ENCODE results near the gene SEMA3F.
"Not testable (repeated sequence)": the region's sequence is repeated elsewhere in the genome, so short reads cannot be mapped to it uniquely, and the experiment has no call there.

The SEMA3F gene

DNA sequence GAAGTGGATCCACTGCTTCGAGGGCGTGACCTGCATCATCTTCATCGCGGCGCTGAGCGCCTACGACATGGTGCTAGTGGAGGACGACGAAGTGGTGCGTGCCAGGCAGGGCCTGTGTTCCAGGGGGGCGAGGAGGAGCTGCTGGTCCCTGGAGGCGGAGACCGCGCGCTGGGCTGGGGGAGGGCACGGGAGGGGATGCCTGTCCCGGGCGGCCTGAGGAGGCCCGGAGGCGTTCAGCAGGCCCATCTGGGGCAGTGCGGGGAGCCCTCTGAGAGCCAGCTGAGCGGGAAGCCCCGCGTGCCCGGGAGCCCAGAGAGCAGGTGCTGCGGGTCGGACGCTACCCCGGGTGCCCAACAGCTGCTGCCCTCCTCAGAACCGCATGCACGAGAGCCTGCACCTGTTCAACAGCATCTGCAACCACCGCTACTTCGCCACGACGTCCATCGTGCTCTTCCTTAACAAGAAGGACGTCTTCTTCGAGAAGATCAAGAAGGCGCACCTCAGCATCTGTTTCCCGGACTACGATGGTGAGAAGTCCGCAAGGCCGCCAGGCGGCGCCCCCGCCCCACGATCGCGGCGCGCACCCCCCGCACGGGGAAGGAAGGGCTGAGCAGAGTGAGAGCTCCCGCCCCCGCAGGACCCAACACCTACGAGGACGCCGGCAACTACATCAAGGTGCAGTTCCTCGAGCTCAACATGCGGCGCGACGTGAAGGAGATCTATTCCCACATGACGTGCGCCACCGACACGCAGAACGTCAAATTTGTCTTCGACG, 39.2 kb downstream of the SEMA3F start:
- peak; percentile 56 for DNase-seq (ENCODE audit: low spot score)

DNA sequence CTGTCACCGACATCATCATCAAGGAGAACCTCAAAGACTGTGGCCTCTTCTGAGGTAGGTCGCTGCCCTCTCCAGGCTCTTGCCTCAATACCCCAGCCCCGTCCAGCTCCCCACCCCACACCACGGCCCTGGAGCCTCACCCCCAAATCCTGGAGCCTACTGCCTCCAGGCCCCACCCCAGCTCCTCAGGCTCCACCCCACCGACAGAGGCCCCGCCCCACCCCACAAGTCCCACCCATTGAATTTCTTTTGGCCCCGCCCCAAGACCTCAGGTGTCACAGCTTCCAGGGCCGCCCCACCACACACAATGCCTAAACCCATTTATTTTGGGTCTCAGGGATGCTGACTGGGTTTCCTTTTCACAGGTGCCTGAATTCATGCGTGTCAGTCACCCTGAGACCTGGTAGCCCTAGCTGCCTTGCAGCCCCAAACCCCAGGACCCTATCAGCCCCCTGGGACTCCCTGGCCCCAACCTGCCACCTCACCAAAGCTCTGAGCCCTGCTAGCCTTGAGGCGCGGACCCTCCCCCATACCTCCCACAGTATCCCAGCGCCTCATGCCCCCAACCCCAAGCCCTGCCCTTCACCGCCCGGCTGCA, 39.9 kb downstream of the SEMA3F start:
- DNase-seq (ENCODE audit: low spot score) = no peak

DNA sequence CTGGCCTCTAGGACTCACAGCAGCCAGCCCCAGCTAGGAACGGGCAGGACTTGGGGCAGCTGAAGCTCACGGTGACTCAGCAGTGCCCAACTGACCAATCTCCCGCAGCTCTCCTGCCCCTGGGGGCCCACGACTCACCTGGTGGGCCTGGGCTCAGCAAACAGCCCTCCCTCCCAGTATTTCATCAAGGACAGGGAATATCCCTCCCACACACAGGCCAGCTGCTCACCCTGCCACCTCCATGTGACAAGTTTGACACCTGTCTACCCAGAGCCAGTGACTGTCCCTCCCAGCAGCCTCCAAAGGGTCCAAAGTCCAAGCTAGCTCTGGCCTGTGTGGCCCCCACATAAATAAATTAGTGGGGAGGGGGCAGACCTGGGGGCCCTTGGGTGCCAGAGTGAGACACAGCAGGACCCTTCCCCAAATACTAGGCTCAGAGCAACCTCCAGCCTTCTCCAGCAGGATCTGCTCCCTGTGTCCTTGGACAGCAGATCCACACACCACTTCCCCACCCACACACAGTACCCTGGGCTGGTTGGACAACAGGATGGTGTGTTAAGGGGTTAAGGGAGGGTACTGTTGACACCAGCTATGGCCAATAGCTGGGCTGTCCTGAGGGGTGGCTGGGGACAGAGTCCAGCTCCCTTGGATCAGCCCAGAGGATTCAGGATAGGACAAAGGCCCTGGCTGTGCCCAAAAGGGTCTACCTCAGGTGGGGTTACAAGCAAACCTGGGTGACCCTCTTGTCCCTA, 40.6 kb downstream of the SEMA3F start:
- no peak for DNase-seq (ENCODE audit: low spot score)

- DNase-seq (ENCODE audit: low spot score) = no peak
These were observed 41.2 kb downstream of the SEMA3F start for GRCh38 chr3:50196253-50196801.

DNA sequence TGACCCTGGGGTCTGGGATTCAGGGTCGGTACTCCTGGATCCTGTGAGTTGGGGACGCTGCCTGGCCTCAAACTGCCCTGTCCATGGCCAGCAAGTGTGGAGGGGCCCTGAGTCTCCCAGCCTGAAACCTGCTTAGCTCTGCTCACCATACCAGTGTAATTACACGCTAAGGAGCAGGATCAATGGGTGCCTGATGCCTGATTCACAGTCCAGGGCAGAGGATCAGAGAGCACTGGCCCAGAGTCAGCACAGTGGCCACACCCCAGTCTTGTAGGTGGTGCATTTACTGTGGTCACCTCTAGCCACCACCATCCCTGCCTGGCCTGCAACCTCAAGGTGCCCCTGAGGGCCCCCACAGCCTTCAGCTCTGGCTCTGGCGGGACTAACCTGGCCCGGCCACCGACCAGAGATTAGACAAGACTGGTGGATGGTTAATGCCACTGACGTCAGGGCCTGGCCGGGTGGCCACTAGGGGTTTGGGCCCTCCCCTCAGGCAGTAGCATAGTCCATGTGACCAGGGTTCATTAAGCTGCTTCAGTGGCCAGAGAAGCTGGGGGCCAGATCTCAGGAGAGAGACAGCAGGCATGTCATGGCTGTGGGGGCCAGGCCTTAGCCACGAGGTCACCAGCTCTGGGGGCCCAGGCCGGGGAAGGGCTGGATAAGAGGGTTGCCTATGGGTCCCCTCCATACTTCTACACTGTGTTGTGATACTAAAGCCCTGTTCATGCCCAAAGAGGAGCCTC, 46.6 kb downstream of the SEMA3F start:
- no peak for DNase-seq (ENCODE audit: low spot score)

- DNase-seq (ENCODE audit: low spot score) = no peak
These were observed 47.4 kb downstream of the SEMA3F start for GRCh38 chr3:50202353-50203112.

DNA sequence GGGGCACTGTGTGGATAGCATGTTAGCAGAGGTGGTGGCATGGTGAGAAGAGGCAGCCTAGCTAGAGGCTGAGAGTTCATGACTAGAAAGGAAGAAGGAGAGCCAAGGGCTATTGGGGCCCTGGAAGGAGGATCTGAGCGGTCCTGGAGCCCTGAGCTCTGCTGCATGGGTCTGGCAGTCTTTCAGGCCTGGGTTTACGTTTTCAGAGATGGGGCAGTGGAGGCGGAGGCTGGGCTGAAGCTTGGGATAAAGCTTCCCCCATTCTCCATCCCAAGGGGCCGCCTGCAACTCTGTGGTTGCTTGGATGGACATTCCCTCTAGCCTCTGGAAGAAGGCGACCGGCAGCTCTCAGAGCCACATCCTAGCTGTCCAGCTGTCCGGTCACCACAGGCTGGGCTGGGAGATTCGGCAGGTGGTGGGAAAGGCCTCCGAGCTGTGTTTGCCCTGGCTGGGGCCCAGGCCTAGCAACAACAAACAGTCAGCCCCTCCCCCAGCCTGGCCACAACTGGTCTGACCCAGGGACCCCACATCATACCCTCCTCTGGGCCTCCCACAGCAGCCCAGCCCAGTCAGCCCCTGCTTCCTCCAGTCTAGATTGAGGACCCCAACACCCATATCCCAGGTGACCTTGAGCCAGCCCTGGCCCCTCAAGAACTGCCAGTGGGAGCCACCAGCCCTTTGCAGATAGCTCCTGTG, 48.1 kb downstream of the SEMA3F start:
- DNase-seq (ENCODE audit: low spot score) = no peak

- DNase-seq (ENCODE audit: low spot score) = no peak
These were observed 49.0 kb downstream of the SEMA3F start for GRCh38 chr3:50203809-50204803.

DNA sequence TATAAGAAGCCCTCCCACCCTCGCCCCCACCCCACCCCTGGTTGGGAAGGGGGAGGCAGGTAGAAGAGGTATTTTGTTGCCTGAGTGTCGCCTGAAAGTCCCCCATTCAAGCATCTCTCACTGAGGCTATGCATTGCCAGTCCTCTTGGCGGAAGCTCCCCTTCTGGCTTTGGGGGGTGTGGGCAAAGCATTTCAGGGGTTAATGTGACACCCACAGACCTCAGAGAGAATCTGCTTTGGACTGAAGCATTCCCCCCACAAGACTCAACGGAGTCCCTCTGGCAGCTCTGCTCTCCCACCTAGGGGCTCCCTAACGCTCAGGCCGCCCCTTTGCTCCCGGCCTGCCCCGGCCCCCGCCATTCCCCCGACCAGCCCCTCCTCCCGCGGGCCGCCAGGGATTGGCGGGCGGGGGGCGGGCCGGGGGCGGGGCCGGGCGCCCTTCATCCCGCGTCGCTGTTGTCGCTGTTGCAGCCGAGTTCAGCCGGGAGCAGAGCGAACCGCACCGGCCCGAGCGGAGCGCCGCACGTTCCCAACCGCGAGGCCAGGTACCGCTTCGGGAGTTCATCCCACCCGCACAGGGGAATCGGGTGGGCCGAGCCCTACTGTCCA, 49.8 kb downstream of the SEMA3F start, which contains the start of gene SLC38A3:
SLC38A3 (plus strand) TSS at position 468 of the 609 bp plus-strand sequence. CDS start 8,929 bp downstream, outside the sequence.
- no peak for DNase-seq (ENCODE audit: low spot score)

GRCh38 chr3:50205413-50206276, 50.5 kb downstream of the SEMA3F start:
- no peak for DNase-seq (ENCODE audit: low spot score)

DNA sequence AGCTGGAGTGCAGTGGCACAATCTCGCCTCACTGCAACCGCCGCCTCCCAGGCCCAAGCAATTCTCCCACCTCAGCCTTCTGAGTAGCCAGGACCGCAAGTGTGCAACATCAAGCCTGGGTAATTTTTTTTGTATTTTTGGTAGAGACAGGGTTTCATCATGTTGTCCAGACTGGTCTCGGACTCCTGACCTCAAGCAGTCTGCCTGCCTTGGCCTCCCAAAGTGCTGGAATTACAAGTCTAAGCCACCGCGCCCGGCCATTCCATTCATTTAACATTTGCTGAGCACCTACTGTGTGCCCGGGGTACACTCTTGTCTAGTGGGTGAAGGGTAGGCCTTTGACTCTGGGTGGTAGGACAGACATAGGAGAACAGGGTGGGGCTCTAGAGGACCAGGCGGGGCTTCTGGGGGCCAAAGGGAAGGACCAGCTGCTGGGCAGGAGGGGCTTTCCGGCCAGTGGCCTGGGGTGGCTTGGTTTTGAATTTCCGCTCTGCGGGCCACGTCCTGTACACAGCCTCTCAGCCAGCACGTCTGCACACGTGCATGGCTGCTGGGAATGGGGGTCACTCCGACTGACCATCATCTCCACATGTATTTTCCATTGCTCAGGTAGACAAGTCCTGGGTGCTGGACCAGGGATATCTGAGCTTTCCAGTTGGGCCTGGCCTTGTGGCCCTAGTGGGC, 52.4 kb downstream of the SEMA3F start:
- no peak for DNase-seq (ENCODE audit: low spot score)

DNA sequence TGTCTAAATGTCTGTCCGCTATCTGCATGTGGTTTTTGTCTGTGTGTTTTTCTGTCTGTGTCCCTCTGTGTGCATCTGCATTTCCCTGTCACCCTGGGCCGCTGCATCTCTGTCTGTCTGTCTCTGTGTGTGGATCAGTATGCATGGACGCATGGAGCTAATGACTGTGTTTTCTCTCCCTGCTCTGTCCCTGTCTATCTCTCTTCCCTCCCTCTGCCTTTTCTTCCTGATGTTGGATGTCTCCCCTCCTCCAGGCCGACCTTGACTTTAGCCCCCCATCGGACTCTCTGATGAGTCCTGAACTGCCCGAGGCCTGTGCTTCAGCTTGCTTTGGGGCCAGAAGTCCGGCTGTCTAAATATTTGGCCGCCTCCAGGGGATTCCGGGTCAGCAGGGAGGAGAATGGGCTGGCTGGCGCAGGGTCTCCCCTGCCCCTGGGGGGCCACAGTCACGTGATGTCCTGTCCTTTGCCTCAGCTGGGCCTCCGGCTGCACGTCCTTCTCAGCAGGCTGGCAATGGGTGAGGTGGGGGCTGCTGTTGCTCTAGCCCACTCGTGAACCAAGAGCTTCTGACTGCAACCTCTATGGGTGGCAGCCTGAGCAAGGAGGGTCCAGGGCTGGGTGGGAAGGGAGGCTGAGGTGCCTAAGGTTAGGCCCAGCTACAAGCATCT, 53.7 kb downstream of the SEMA3F start:
- DNase-seq (ENCODE audit: low spot score) = no peak

DNA sequence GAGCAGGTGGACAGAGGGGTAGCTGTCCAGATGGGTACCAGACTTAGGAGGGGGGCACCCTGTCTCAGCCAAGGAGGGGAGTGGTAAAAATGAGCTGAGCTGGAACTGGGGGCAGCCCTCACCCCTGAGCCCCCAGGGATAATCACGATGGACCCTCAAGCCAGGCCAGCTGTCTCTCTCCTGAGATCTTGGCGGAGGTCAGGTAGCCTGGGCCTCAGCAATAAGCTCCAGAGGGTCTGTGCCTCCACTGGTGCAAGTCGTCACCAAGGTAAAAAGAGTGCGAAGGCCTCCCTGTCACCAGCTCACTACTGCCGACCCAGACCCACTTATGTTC, 55.0 kb downstream of the SEMA3F start:
- no peak for DNase-seq (ENCODE audit: low spot score)

GRCh38 chr3:50210510-50211367, 55.6 kb downstream of the SEMA3F start:
- DNase-seq (ENCODE audit: low spot score) = no peak

- DNase-seq (ENCODE audit: low spot score) = not testable (repeated sequence)
These were observed 56.2 kb downstream of the SEMA3F start for GRCh38 chr3:50211368-50211717.

DNA sequence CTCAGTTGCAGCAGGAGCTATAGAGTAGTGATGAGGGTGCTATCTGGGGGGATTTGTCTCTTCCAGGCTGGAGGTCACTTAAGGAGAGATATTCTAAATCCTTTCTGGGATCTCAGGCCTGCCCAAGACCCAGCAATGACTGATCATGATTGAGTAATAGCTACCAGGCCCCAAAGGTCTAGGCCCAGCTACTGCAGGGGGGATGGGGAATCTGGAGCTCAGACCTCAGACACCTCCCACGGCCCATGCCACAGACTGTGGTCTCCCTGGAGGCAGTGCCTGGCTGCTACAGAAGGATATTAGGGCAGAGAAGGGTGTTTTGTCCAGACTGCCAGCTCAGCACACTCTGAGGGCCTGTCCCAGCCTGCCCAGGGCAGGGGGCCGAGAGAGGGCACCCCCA, 56.8 kb downstream of the SEMA3F start:
- no peak for DNase-seq (ENCODE audit: low spot score)

Measured in kidney capillary endothelial cell (primary cell).